Dermis microvascular lymphatic vessel endothelial cell (primary cell): ENCODE data around the gene PSTPIP2. TPM values are rescaled to one million over a fixed set of nuclear protein-coding genes. Genes with fewer than 3 reads are reported as not detected.
"Not testable (repeated sequence)": the region's sequence is repeated elsewhere in the genome, so short reads cannot be mapped to it uniquely, and the experiment has no call there.

Experiments used
- DNase-seq, 2 donors: peaks; one replicate each; pipeline versions ENCODE4 v3.0.0 to v3.0.0-alpha.2; 2010; ENCODE audit warnings: low read depth in 2 of 2
- total RNA-seq: library from RNA; depleted of rRNA; stranded (reverse); fragments of >200 nt; gene quantifications from 2 replicates; pipeline ENCODE4 v1.2.1, GENCODE V29; 2014

PSTPIP2 gene
- total RNA-seq, 1 donor from 2014 or later = 0.64 TPM

GRCh38 chr18:46070232-46070631 is 1.8 kb downstream of the PSTPIP2 start:
- DNase-seq = no peak

GRCh38 chr18:46069524-46069923 is 2.5 kb downstream of the PSTPIP2 start:
- DNase-seq = no peak

- DNase-seq = no peak
These were observed 3.3 kb downstream of the PSTPIP2 start for GRCh38 chr18:46068763-46069162.

GRCh38 chr18:46067438-46068007 is 4.5 kb downstream of the PSTPIP2 start:
- peak; percentile 6 to 25 for DNase-seq

GRCh38 chr18:46062781-46063180 is 9.3 kb downstream of the PSTPIP2 start:
- DNase-seq = no peak

GRCh38 chr18:46061796-46062195 is 10.3 kb downstream of the PSTPIP2 start:
- DNase-seq = no peak

GRCh38 chr18:46061387-46061786 is 10.7 kb downstream of the PSTPIP2 start:
- no peak for DNase-seq

GRCh38 chr18:46060359-46060841 is 11.7 kb downstream of the PSTPIP2 start:
- DNase-seq = no peak

GRCh38 chr18:46055838-46056230 is 16.2 kb downstream of the PSTPIP2 start:
- no peak for DNase-seq

- no peak for DNase-seq
These were observed 16.9 kb downstream of the PSTPIP2 start for GRCh38 chr18:46054956-46055837.

GRCh38 chr18:46053368-46054095 is 18.5 kb downstream of the PSTPIP2 start:
- DNase-seq = no peak

GRCh38 chr18:46051731-46052461 is 20.2 kb downstream of the PSTPIP2 start:
- DNase-seq = no peak

GRCh38 chr18:46050268-46050667 is 21.8 kb downstream of the PSTPIP2 start:
- no peak for DNase-seq

GRCh38 chr18:46048641-46049040 is 23.4 kb downstream of the PSTPIP2 start:
- no peak for DNase-seq

GRCh38 chr18:46047369-46047768 is 24.7 kb downstream of the PSTPIP2 start:
- DNase-seq = not testable (repeated sequence)

GRCh38 chr18:46046688-46047087 is 25.4 kb downstream of the PSTPIP2 start:
- DNase-seq = no peak

GRCh38 chr18:46046126-46046525 is 25.9 kb downstream of the PSTPIP2 start:
- no peak for DNase-seq

- DNase-seq = no peak
These were observed 29.4 kb downstream of the PSTPIP2 start for GRCh38 chr18:46042571-46043123.

GRCh38 chr18:46040747-46041104 is 31.3 kb downstream of the PSTPIP2 start:
- no peak for DNase-seq

GRCh38 chr18:46040033-46040746 is 31.9 kb downstream of the PSTPIP2 start:
- no peak for DNase-seq
